HEK293T (cell line): ENCODE data around the gene ERICH4.

Experiments used
- ARNT ChIP-seq: fragments of 450-650 bp; IDR thresholded peaks from 2 replicates; pipeline ENCODE4 v1.6.1; 2017; ENCODE audit warnings: mild to moderate bottlenecking
- CTBP1 ChIP-seq: fragments of 450-650 bp; IDR thresholded peaks from 2 replicates; pipeline ENCODE4 v1.6.1; 2016; ENCODE audit warnings: borderline replicate concordance
- ELF4 ChIP-seq: fragments of 450-650 bp; IDR thresholded peaks from 2 replicates; pipeline ENCODE4 v1.6.1; 2017; ENCODE audit warnings: antibody characterized with exemption
- FOXA1 ChIP-seq: fragments of 450-650 bp; IDR thresholded peaks from 2 replicates; pipeline ENCODE4 v1.6.1; 2016; ENCODE audit warnings: mild to moderate bottlenecking
- FOXK2 ChIP-seq: fragments of 450-650 bp; IDR thresholded peaks from 2 replicates; pipeline ENCODE4 v1.6.1; 2016; ENCODE audit warnings: mild to moderate bottlenecking
- FOXM1 ChIP-seq: fragments of 450-650 bp; IDR thresholded peaks from 2 replicates; pipeline ENCODE4 v1.6.1; 2017; ENCODE audit warnings: mild to moderate bottlenecking, borderline replicate concordance
- HDGF ChIP-seq: fragments of 450-650 bp; IDR thresholded peaks from 2 replicates; pipeline ENCODE4 v1.6.1; 2017; ENCODE audit warnings: antibody characterized with exemption, borderline replicate concordance
- SP1 ChIP-seq: fragments of 450-650 bp; IDR thresholded peaks from 2 replicates; pipeline ENCODE4 v1.6.1; 2017
- SUZ12 ChIP-seq: fragments of 450-650 bp; IDR thresholded peaks from 2 replicates; pipeline ENCODE4 v1.6.1; 2016; ENCODE audit warnings: mild to moderate bottlenecking
- TARDBP ChIP-seq: fragments of 450-650 bp; IDR thresholded peaks from 2 replicates; pipeline ENCODE4 v1.6.1; 2016
- TF ChIP-seq, protein P1 (sequence below): fragments of 450-650 bp; IDR thresholded peaks from 2 replicates; pipeline ENCODE4 v1.6.1; 2016

DNA sequence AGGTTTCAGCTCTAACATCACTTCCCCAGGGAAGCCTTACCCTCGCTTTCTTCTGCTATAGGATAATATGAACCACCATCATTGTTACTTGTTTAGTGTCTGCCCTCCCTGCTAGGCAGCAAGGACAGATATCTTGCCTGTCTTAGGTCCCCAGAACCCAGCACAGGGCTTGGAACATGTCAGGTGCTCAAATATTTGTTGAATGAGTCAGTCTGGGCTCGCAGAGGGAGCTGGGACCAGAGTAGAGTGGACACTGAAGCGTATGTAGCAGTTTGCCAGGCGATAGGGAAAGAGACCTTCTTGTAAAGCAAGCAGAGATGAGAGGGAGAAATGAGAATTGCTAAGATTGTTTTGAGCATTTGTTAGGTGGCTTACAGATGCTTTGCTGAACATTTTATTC, 33.7 kb upstream of the ERICH4 start:
- TF ChIP-seq FOXM1 (no peak), SP1 (no peak), HDGF (no peak), SUZ12 (no peak), FOXA1 (no peak), FOXK2 (no peak), ELF4 (no peak), TARDBP (no peak), CTBP1 (no peak), ARNT (no peak)
- TF ChIP-seq, protein P1, sequence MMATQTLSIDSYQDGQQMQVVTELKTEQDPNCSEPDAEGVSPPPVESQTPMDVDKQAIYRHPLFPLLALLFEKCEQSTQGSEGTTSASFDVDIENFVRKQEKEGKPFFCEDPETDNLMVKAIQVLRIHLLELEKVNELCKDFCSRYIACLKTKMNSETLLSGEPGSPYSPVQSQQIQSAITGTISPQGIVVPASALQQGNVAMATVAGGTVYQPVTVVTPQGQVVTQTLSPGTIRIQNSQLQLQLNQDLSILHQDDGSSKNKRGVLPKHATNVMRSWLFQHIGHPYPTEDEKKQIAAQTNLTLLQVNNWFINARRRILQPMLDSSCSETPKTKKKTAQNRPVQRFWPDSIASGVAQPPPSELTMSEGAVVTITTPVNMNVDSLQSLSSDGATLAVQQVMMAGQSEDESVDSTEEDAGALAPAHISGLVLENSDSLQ, result no peak
